Natural killer cell treated with Interleukin-12 subunit alpha and Interleukin-12 subunit beta and Interleukin-15 and Interleukin-18, amount 100 ng/mL, for 72 hours (primary cell): Measurements from ENCODE around the gene CXCL9. TPM values are rescaled to one million over a fixed set of nuclear protein-coding genes. Genes with fewer than 3 reads are reported as not detected.
"Not testable (repeated sequence)": the region's sequence is repeated elsewhere in the genome, so short reads cannot be mapped to it uniquely, and the experiment has no call there.

ENCODE experiments used
- ATAC-seq, 2 donors: fragments of 150-1000 bp; cut with Tn5 transposase in 1 of 2; sonication (Bioruptor Pico), chemical (Tn5 transposase) in 1 of 2; 2 replicates each; pipeline ENCODE4 v1.10.0; 2021
- DNase-seq: peaks from one replicate; pipeline ENCODE4 v3.0.0; 2022; ENCODE audit warnings: low spot score
- H3K27ac Mint-ChIP-seq, 2 donors: 1 replicate in 1 of 2; 2 replicates in 1 of 2; pipeline ENCODE4 v1.8.0; 2022; ENCODE audit warnings: mixed read lengths in 2 of 2, mild to moderate bottlenecking in 1 of 2, moderate library complexity in 1 of 2
- H3K27me3 Mint-ChIP-seq, 2 donors: 1 replicate in 1 of 2; 2 replicates in 1 of 2; pipeline ENCODE4 v1.8.0; 2022; ENCODE audit warnings: mixed read lengths in 2 of 2
- H3K36me3 Mint-ChIP-seq: one replicate; pipeline ENCODE4 v1.8.0; 2022; ENCODE audit warnings: mixed read lengths
- H3K4me1 Mint-ChIP-seq, 2 donors: 1 replicate in 1 of 2; 2 replicates in 1 of 2; pipeline ENCODE4 v1.8.0; 2022; ENCODE audit warnings: low read depth in 2 of 2, mixed read lengths in 2 of 2, mild to moderate bottlenecking in 1 of 2
- H3K4me3 Mint-ChIP-seq: one replicate; pipeline ENCODE4 v1.8.0; 2022; ENCODE audit warnings: mixed read lengths
- H3K9me3 Mint-ChIP-seq: 2 replicates; pipeline ENCODE4 v1.8.0; 2022; ENCODE audit warnings: mixed read lengths
- total RNA-seq, 2 donors: library from RNA; stranded (reverse); gene quantifications; one replicate each; pipeline ENCODE4 v1.2.3, GENCODE V29; 2022

The CXCL9 gene
- total RNA-seq, 2 donors from 2014 or later, result 0.57 to 8.6 TPM

- Mint-ChIP-seq H3K4me3 (no peak overlapping the region), H3K36me3 (peaks cover 46% of the 10 kb centered on the region), H3K27ac (no peak overlapping the region), H3K4me1 (no peaks in the 10 kb centered on the region), H3K9me3 (no peaks in the 10 kb centered on the region), H3K27me3 (no peaks in the 10 kb centered on the region)
- ATAC-seq (no peak), DNase-seq (no peak)
Observed at GRCh38 chr4:75973766-75974165, 33.5 kb downstream of the CXCL9 start.

- no peaks in the 10 kb centered on the region for H3K4me1 Mint-ChIP-seq
- peaks cover 73% of the 10 kb centered on the region for H3K36me3 Mint-ChIP-seq
- H3K27ac Mint-ChIP-seq, result no peak overlapping the region
- H3K27me3 Mint-ChIP-seq, result no peaks in the 10 kb centered on the region
- H3K9me3 Mint-ChIP-seq, result no peaks in the 10 kb centered on the region
- ATAC-seq (no peak), DNase-seq (no peak)
- no peak overlapping the region for H3K4me3 Mint-ChIP-seq
Observed at GRCh38 chr4:75968084-75968483, 39.2 kb downstream of the CXCL9 start.

GRCh38 chr4:75963558-75963957 lies 43.8 kb downstream of the CXCL9 start:
- H3K4me3 Mint-ChIP-seq, result no peak overlapping the region
- H3K27ac Mint-ChIP-seq, result no peak overlapping the region
- no peaks in the 10 kb centered on the region for H3K9me3 Mint-ChIP-seq
- no peak for DNase-seq
- no peaks in the 10 kb centered on the region for H3K27me3 Mint-ChIP-seq
- H3K4me1 Mint-ChIP-seq, result no peaks in the 10 kb centered on the region
- no peak for ATAC-seq
- peaks cover 67% of the 10 kb centered on the region for H3K36me3 Mint-ChIP-seq

GRCh38 chr4:75962072-75962471 lies 45.2 kb downstream of the CXCL9 start:
- not testable (repeated sequence) for H3K4me1 Mint-ChIP-seq

GRCh38 chr4:75958546-75958945 lies 48.8 kb downstream of the CXCL9 start:
- H3K27me3 Mint-ChIP-seq, H3K4me3 Mint-ChIP-seq, DNase-seq, H3K9me3 Mint-ChIP-seq, ATAC-seq, H3K27ac Mint-ChIP-seq, H3K4me1 Mint-ChIP-seq: not testable (repeated sequence)
- H3K36me3 Mint-ChIP-seq, result peaks cover 51% of the 10 kb centered on the region

More at GRCh38 chr4:75962072-75962471, 45.2 kb downstream of the CXCL9 start:
- ATAC-seq, H3K27ac Mint-ChIP-seq, DNase-seq, H3K9me3 Mint-ChIP-seq, H3K27me3 Mint-ChIP-seq, H3K4me3 Mint-ChIP-seq: not testable (repeated sequence)
- H3K36me3 Mint-ChIP-seq, result peaks cover 69% of the 10 kb centered on the region

- H3K27ac Mint-ChIP-seq, result not testable (repeated sequence)
Observed at GRCh38 chr4:75954811-75955210, 52.5 kb downstream of the CXCL9 start.

GRCh38 chr4:75953509-75953908 lies 53.8 kb downstream of the CXCL9 start:
- Mint-ChIP-seq H3K4me1 (peaks cover 0 to 2% of the 10 kb centered on the region in 2 donors), H3K36me3 (peaks cover 50% of the 10 kb centered on the region), H3K4me3 (no peak overlapping the region), H3K27me3 (no peaks in the 10 kb centered on the region), H3K27ac (peak overlapping the region in 1 of 2 donors; percentile 17), H3K9me3 (no peaks in the 10 kb centered on the region)
- no peak for DNase-seq
- ATAC-seq, result no peak

More at GRCh38 chr4:75954811-75955210, 52.5 kb downstream of the CXCL9 start:
- not testable (repeated sequence) for DNase-seq, ATAC-seq, H3K4me3 Mint-ChIP-seq, H3K9me3 Mint-ChIP-seq, H3K4me1 Mint-ChIP-seq, H3K27me3 Mint-ChIP-seq
- peaks cover 50% of the 10 kb centered on the region for H3K36me3 Mint-ChIP-seq

Other genes with a start within 250 kb of the CXCL9 start
- not detected for gene PPEF2, start 105.1 kb downstream of the CXCL9 start, total RNA-seq
- gene NAAA, start 66.5 kb downstream of the CXCL9 start, total RNA-seq, result 10 to 100 TPM; 17.5 to 48.2 TPM
- gene SDAD1, start 16.6 kb downstream of the CXCL9 start, total RNA-seq, result 10 to 100 TPM; 57.8 to 67.9 TPM
- 100 to 1,000 TPM in 1 of 2 donors, 1 to 10 TPM in 1; 2.0 to 117 TPM for gene CXCL10, start 16.0 kb upstream of the CXCL9 start, total RNA-seq
- gene CXCL11, start 28.6 kb upstream of the CXCL9 start, total RNA-seq, result 1 to 10 TPM in 1 of 2 donors, not detected in 1; 2.5 TPM
- 1 to 10 TPM in 1 of 2 donors, not detected in 1; 5.4 TPM for gene ART3, start 67.2 kb upstream of the CXCL9 start, total RNA-seq
- 10 to 100 TPM; 63.7 to 66.6 TPM for gene NUP54, start 140.9 kb upstream of the CXCL9 start, total RNA-seq
- gene SCARB2, start 206.3 kb upstream of the CXCL9 start, total RNA-seq, result 10 to 100 TPM in 1 of 2 donors, 1 to 10 TPM in 1; 9.9 to 13.9 TPM
- not detected for gene FAM47E, start 244.2 kb upstream of the CXCL9 start, total RNA-seq